K562 (cell line): Measurements from ENCODE around the gene DCAF5. TPM values are rescaled to one million over a fixed set of nuclear protein-coding genes. Genes with fewer than 3 reads are reported as not detected.

ENCODE experiments used
- ATAC-seq: fragments of 200-7000 bp; cut with Tn5 transposase; 3 replicates; pipeline ENCODE4 v1.9.1; 2020; ENCODE audit warnings: moderate library complexity
- BruUV-seq: library from RNA; stranded (reverse); fragments of 400-500 nt; replicated peaks from 2 replicates; lab custom pipeline; 2021; lab: Mats Ljungman, UMichigan
- CTCF ChIA-PET: fragments of 300-600 bp; formaldehyde crosslinking; extraction: SDS; loops from one replicate; lab custom pipeline; 2021; ENCODE audit warnings: low intra/inter-chr PET ratio; lab: Yijun Ruan, JAX
- POLR2A ChIA-PET: fragments of 300-600, 350-650 bp; sonication (Branson Sonifier 250); formaldehyde crosslinking; extraction: SDS; loops from one replicate; lab custom pipeline; 2021; ENCODE audit warnings: antibody characterized with exemption, inconsistent platforms; lab: Yijun Ruan, JAX
- DNase-seq, 4 experiments: peaks; one replicate each; pipeline versions ENCODE4 v3.0.0 to v3.0.0-alpha.2; 2011 to 2018; ENCODE audit warnings: low spot score in 3 of 4, mixed read lengths in 3 of 4; ENCODE audit errors: extremely low read depth in 1 of 4
- FAIRE-seq: peaks from 2 replicates; lab custom pipeline; 2011; peaks lifted over from hg19 to GRCh38; lab: Jason Lieb, UNC
- H2AFZ ChIP-seq: 2 replicates; pipeline ENCODE4 v1.6.0; 2011; ENCODE audit warnings: low read depth, low read length, control low read depth, inconsistent platforms
- H3K27ac ChIP-seq: fragments of 200-600 bp; 3 replicates; pipeline ENCODE4 v1.8.0; 2011; ENCODE audit warnings: low read depth, mild to moderate bottlenecking, control low read depth, inconsistent platforms, low read length, moderate library complexity, mixed read lengths; ENCODE audit errors: extremely low read depth
- H3K27me3 ChIP-seq, 2 experiments: fragments of 300-600 bp in 1 of 2; 2 replicates in 1 of 2; 3 replicates in 1 of 2; pipeline versions ENCODE4 v1.6.0 to v1.8.0; 2011; ENCODE audit warnings: inconsistent platforms in 2 of 2, low read length in 2 of 2, mild to moderate bottlenecking in 1 of 2, mixed read lengths in 1 of 2, moderate library complexity in 1 of 2; ENCODE audit not compliant: control insufficient read depth in 2 of 2, insufficient read depth in 2 of 2
- H3K36me3 ChIP-seq: fragments of 300-600 bp; 3 replicates; pipeline ENCODE4 v1.8.0; 2011; ENCODE audit warnings: mild to moderate bottlenecking, low read length, inconsistent platforms; ENCODE audit not compliant: control insufficient read depth, insufficient read depth
- H3K4me1 ChIP-seq, 2 experiments: fragments of 200-600 bp in 1 of 2; replicated peaks in 1 of 2; 2 replicates in 1 of 2; 3 replicates in 1 of 2; pipeline versions ENCODE4 v1.5.1 to v1.8.0; 2011; ENCODE audit warnings: inconsistent platforms in 2 of 2, low read length in 2 of 2, mild to moderate bottlenecking in 1 of 2, mixed read lengths in 1 of 2, moderate library complexity in 1 of 2; ENCODE audit not compliant: control insufficient read depth in 2 of 2, insufficient read depth in 2 of 2
- H3K4me2 ChIP-seq: 2 replicates; pipeline ENCODE4 v1.6.1; 2011; ENCODE audit warnings: low read length, control low read depth, inconsistent platforms, mixed read lengths; ENCODE audit not compliant: insufficient read depth
- H3K4me3 ChIP-seq: fragments of 200-600 bp; sonication (generic), shearing (Covaris generic); 2 replicates; pipeline ENCODE4 v1.5.1; 2016; ENCODE audit warnings: control low read depth, inconsistent platforms
- H3K79me2 ChIP-seq: fragments of 200-600 bp; 3 replicates; pipeline ENCODE4 v1.8.0; 2011; ENCODE audit warnings: low read length, inconsistent platforms; ENCODE audit not compliant: control insufficient read depth, insufficient read depth
- H3K9ac ChIP-seq, 2 experiments: 2 replicates each; pipeline versions ENCODE4 v1.6.0 to v1.6.1; 2011; ENCODE audit warnings: low read depth in 2 of 2, low read length in 2 of 2, control low read depth in 1 of 2, inconsistent platforms in 1 of 2, mild to moderate bottlenecking in 1 of 2, mixed read lengths in 1 of 2; ENCODE audit not compliant: insufficient read depth in 1 of 2
- H3K9me1 ChIP-seq: one replicate; pipeline ENCODE4 v1.6.0; 2011; ENCODE audit warnings: inconsistent platforms, mild to moderate bottlenecking, low read length, moderate library complexity; ENCODE audit not compliant: control insufficient read depth, insufficient read depth
- H3K9me3 ChIP-seq: replicated peaks from 2 replicates; pipeline ENCODE4 v1.5.1; 2011; ENCODE audit warnings: low read depth, low read length, inconsistent platforms; ENCODE audit not compliant: control insufficient read depth, insufficient read depth
- H4K20me1 ChIP-seq: replicated peaks from 2 replicates; pipeline ENCODE4 v1.6.1; 2011; ENCODE audit warnings: low read length, inconsistent platforms, mixed read lengths; ENCODE audit not compliant: control insufficient read depth, insufficient read depth
- ETV5 ChIP-seq: sonication (generic); formaldehyde crosslinking; IDR thresholded peaks from 2 replicates; pipeline ENCODE4 v1.4.0; 2020; ENCODE audit warnings: low read depth, mild to moderate bottlenecking, missing genetic modification reagents
- FOXP1 ChIP-seq: sonication (generic); formaldehyde crosslinking; IDR thresholded peaks from 2 replicates; pipeline ENCODE4 v1.8.0; 2022; ENCODE audit warnings: mild to moderate bottlenecking, missing genetic modification reagents
- MTA2 ChIP-seq: fragments of 450-650 bp; IDR thresholded peaks from 2 replicates; pipeline ENCODE4 v1.6.1; 2016; ENCODE audit warnings: low read depth
- PYGO2 ChIP-seq: fragments of 450-650 bp; IDR thresholded peaks from 2 replicates; pipeline ENCODE4 v1.6.1; 2016; ENCODE audit warnings: mild to moderate bottlenecking, missing genetic modification characterization, moderate library complexity, missing compliant biosample characterization
- RUNX1 ChIP-seq: sonication (generic); IDR thresholded peaks from 2 replicates; pipeline ENCODE4 v1.6.1; 2016; ENCODE audit warnings: antibody characterized with exemption, low read depth
- WHSC1 ChIP-seq: IDR thresholded peaks from one replicate; pipeline ENCODE4 v1.6.1; 2012; ENCODE audit warnings: low read length, control low read depth, inconsistent platforms
- ZNF143 ChIP-seq: sonication (generic); formaldehyde crosslinking; IDR thresholded peaks from 2 replicates; pipeline ENCODE4 v1.9.0; 2022; ENCODE audit warnings: mild to moderate bottlenecking, missing genetic modification reagents
- ZNF175 ChIP-seq: fragments of 200-800 bp; sonication (Bioruptor generic); IDR thresholded peaks from 2 replicates; pipeline ENCODE4 v1.6.1; 2016; ENCODE audit warnings: low read depth, mild to moderate bottlenecking, missing genetic modification characterization, missing compliant biosample characterization
- ZNF224 ChIP-seq: sonication (generic); formaldehyde crosslinking; IDR thresholded peaks from 2 replicates; pipeline ENCODE4 v1.8.0; 2022; ENCODE audit warnings: mild to moderate bottlenecking, missing genetic modification reagents
- ZNF592 ChIP-seq: fragments of 450-650 bp; IDR thresholded peaks from 2 replicates; pipeline ENCODE4 v1.6.1; 2017; ENCODE audit warnings: antibody characterized with exemption, mild to moderate bottlenecking
- WGBS: fragments of 100-300 bp; shearing (Covaris generic); methylation state at CpG from one replicate; pipeline ENCODE4 v1.1.6; 2016; ENCODE audit warnings: low coverage, mixed read lengths; ENCODE audit not compliant: insufficient coverage; ENCODE audit errors: missing lambda C conversion rate; 5-methylcytosine and 5-hydroxymethylcytosine counted together
- in situ Hi-C: fragments of 300-500 bp; cut with MboI; formaldehyde crosslinking; loops from 4 replicates; pipeline ENCODE4 v1.15.0; 2018; ENCODE audit warnings: inconsistent platforms, mixed read lengths
- intact Hi-C: fragments of 100-400 bp; cut with micrococcal nuclease; formaldehyde crosslinking; loops from 2 replicates; pipeline ENCODE4 v1.14.2; 2022
- polyA plus RNA-seq, 8 experiments: library from polyadenylated mRNA; depleted of rRNA in 4 of 8; stranded (reverse) in 5 of 8; unstranded in 3 of 8; fragments of >200 nt; fragmentation: Nextera tagmentation in 2 of 8; fragmentation: Illumina TruSeq in 1 of 8; extraction: Ambion mirVana in 2 of 8; extraction: Trizol in 1 of 8; gene quantifications; 2 replicates each; pipeline versions ENCODE4 v1.2.1 to v1.2.3, GENCODE V29; 2011 to 2014; ENCODE audit warnings: inconsistent platforms in 1 of 8, missing spikeins in 1 of 8
- total RNA-seq, 7 experiments: library from RNA; depleted of rRNA in 6 of 7; stranded (reverse); fragments of >200 nt in 6 of 7; fragmentation: Illumina TruSeq in 2 of 7; extraction: Trizol in 2 of 7; gene quantifications; 2 replicates each; pipeline versions ENCODE4 v1.2.1 to v1.2.3, GENCODE V29; 2011 to 2021; ENCODE audit warnings: low replicate concordance in 1 of 7

DCAF5 gene
- total and polyA plus RNA-seq, 9 of the 15 experiments (the other 6 are each of a cell fraction or from before 2014, with no cell fraction given): 5.6 to 24.1 (median 12.7) TPM

GRCh38 chr14:69092840-69093422, 60.0 kb downstream of the DCAF5 start (continued):
- TF ChIP-seq FOXP1 (CRISPR knock-in tag) (no peak), WHSC1 (no peak)

- DNase-seq (no peak), FAIRE-seq (no peak), ATAC-seq (no peak)
- in situ Hi-C loops: loop anchor here (10.0 kb wide), 1 partner anchor 177 kb away; no protein-coding TSS in a partner anchor
- Histone ChIP-seq H3K9me1 (no peaks in the 10 kb centered on the region), H3K79me2 (no peaks in the 10 kb centered on the region), H3K4me3 (no peak overlapping the region), H3K4me2 (no peak overlapping the region), H3K4me1 (peaks cover 0 to 9% of the 10 kb centered on the region in 2 experiments; a peak in 2 of 5 replicates), H2AFZ (no peak overlapping the region), H3K9ac (no peak overlapping the region), H3K27me3 (no peaks in the 10 kb centered on the region), H4K20me1 (no peaks in the 10 kb centered on the region), H3K36me3 (peaks cover 44% of the 10 kb centered on the region), H3K9me3 (no peaks in the 10 kb centered on the region), H3K27ac (no peak overlapping the region; the same call in 2 of the 3 replicates)
- no TSS peak for BruUV-seq
- POLR2A ChIA-PET: no interaction called here
- TF ChIP-seq ZNF175 (CRISPR knock-in tag) (no peak), ZNF224 (CRISPR knock-in tag) (no peak), PYGO2 (no peak), ZNF143 (no peak), RUNX1 (no peak), ZNF592 (no peak), ETV5 (CRISPR knock-in tag) (no peak), MTA2 (no peak)
- CTCF ChIA-PET: no interaction called here
- intact Hi-C loops: no loop called here
- WGBS: 87% methylated on average over 3 of the region's 8 CpGs
Observed at GRCh38 chr14:69091695-69092094, 61.2 kb downstream of the DCAF5 start.
